Measurements from ENCODE around the gene CELA1. TPM values are rescaled to one million over a fixed set of nuclear protein-coding genes. Genes with fewer than 3 reads are reported as not detected.

The CELA1 gene
- total and polyA plus RNA-seq, 2 of the 13 experiments (the other 11 are each of a cell fraction or from before 2014, with no cell fraction given), result not detected

DNA sequence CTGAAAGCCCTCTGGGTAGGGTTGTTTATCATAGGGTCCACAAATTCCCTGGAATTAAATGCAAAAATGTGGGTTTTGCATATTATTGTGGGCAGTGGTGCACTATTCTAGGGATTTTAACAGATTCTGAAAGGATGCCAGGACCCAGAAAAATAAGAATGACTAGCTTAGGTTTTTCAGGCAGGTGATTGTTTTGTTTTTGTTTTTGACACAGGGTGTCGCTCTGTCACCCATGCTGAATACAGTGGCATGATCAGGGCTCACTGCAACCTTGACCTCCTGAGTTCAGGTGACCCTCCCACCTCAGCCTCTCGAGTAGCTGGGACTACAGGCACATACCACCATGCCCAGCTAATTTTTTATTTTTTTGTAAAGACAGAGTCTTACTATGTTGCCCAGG, 25.5 kb upstream of the CELA1 start:
- H3K4me3 ChIP-seq (replicated peaks in 1 of 3; ENCODE audit: insufficient read depth in 1 of 3, low read depth in 2 of 3, low read length in 3 of 3), result no peak overlapping the region
- no peaks in the 10 kb centered on the region for H3K36me3 ChIP-seq (replicated peaks in 1 of 2; ENCODE audit: control insufficient read depth in 1 of 2, insufficient read depth in 2 of 2, low read length in 2 of 2)
- H4K20me1 ChIP-seq (ENCODE audit: insufficient read depth, low read length), result 0 out of 2 replicates have a peak, but pooled peaks cover 2% of the 10 kb centered on the region
- WGBS (ENCODE audit: low lambda C conversion rate), result 49% methylated on average over 2 of the region's 2 CpGs
- H3K27me3 ChIP-seq (ENCODE audit: control insufficient read depth in 1 of 2, insufficient read depth in 2 of 2, low read length in 2 of 2), result no peaks in the 10 kb centered on the region
- in situ Hi-C loops (cut with HindIII; ENCODE audit: extremely low pct_ligation_motif_present, low pct_unique_long_range_greater_than_20kb), result no loop called here
- no peak overlapping the region for H2AFZ ChIP-seq (ENCODE audit: low read length)
- DNase-seq (ENCODE audit: low spot score) (no peak), ATAC-seq (no peak), FAIRE-seq (no peak)
- H3K27ac ChIP-seq (ENCODE audit: extremely low read length, insufficient read depth, low read length), result peak overlapping the region; percentile 16
- no peaks in the 10 kb centered on the region for H3K79me2 ChIP-seq (ENCODE audit: insufficient read depth, low read length)
- intact Hi-C loops (cut with micrococcal nuclease; ENCODE audit: unreplicated experiment), result no loop called here
- H3K9ac ChIP-seq (ENCODE audit: insufficient read depth, low read depth, low read length), result 0 out of 2 replicates have a peak overlapping the region, but pooled peaks have one; percentile 26
- H3K9me3 ChIP-seq (ENCODE audit: low read length), result no peaks in the 10 kb centered on the region
- ChIA-PET POLR2A (interaction anchor here (1.0 kb wide), 1 partner anchor 288 kb away, joined by 5 read pairs; the partner anchor contains the start of gene CSRNP2), CTCF (ENCODE audit: low intra/inter-chr PET ratio, low total read pairs) (interaction anchor here (0.7 kb wide), 1 partner anchor 360 kb away, joined by 3 read pairs; no protein-coding TSS in a partner anchor)
- H3K4me1 ChIP-seq (ENCODE audit: insufficient read depth, low read length), result peaks cover 17% of the 10 kb centered on the region
- BruUV-seq (replicated peaks), result no TSS peak
- peak overlapping the region; percentile 62 for H3K4me2 ChIP-seq (ENCODE audit: low read depth, low read length)
- TF ChIP-seq, protein P1, sequence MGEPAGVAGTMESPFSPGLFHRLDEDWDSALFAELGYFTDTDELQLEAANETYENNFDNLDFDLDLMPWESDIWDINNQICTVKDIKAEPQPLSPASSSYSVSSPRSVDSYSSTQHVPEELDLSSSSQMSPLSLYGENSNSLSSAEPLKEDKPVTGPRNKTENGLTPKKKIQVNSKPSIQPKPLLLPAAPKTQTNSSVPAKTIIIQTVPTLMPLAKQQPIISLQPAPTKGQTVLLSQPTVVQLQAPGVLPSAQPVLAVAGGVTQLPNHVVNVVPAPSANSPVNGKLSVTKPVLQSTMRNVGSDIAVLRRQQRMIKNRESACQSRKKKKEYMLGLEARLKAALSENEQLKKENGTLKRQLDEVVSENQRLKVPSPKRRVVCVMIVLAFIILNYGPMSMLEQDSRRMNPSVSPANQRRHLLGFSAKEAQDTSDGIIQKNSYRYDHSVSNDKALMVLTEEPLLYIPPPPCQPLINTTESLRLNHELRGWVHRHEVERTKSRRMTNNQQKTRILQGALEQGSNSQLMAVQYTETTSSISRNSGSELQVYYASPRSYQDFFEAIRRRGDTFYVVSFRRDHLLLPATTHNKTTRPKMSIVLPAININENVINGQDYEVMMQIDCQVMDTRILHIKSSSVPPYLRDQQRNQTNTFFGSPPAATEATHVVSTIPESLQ (CRISPR knock-in tag; conservative IDR thresholded peaks at IDR 0.05), result no peak
- TF ChIP-seq ZNF549 (CRISPR knock-in tag; IDR thresholded peaks at IDR 0.05), result no peak
- no peak for TF ChIP-seq ZNF644 (CRISPR knock-in tag; IDR thresholded peaks at IDR 0.05; ENCODE audit: low read depth)
- TF ChIP-seq, protein P2, sequence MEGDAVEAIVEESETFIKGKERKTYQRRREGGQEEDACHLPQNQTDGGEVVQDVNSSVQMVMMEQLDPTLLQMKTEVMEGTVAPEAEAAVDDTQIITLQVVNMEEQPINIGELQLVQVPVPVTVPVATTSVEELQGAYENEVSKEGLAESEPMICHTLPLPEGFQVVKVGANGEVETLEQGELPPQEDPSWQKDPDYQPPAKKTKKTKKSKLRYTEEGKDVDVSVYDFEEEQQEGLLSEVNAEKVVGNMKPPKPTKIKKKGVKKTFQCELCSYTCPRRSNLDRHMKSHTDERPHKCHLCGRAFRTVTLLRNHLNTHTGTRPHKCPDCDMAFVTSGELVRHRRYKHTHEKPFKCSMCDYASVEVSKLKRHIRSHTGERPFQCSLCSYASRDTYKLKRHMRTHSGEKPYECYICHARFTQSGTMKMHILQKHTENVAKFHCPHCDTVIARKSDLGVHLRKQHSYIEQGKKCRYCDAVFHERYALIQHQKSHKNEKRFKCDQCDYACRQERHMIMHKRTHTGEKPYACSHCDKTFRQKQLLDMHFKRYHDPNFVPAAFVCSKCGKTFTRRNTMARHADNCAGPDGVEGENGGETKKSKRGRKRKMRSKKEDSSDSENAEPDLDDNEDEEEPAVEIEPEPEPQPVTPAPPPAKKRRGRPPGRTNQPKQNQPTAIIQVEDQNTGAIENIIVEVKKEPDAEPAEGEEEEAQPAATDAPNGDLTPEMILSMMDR (CRISPR knock-in tag; IDR thresholded peaks at IDR 0.05), result peak; percentile 29; the same call in 1 of the 2 replicates
- TF ChIP-seq, protein P3, sequence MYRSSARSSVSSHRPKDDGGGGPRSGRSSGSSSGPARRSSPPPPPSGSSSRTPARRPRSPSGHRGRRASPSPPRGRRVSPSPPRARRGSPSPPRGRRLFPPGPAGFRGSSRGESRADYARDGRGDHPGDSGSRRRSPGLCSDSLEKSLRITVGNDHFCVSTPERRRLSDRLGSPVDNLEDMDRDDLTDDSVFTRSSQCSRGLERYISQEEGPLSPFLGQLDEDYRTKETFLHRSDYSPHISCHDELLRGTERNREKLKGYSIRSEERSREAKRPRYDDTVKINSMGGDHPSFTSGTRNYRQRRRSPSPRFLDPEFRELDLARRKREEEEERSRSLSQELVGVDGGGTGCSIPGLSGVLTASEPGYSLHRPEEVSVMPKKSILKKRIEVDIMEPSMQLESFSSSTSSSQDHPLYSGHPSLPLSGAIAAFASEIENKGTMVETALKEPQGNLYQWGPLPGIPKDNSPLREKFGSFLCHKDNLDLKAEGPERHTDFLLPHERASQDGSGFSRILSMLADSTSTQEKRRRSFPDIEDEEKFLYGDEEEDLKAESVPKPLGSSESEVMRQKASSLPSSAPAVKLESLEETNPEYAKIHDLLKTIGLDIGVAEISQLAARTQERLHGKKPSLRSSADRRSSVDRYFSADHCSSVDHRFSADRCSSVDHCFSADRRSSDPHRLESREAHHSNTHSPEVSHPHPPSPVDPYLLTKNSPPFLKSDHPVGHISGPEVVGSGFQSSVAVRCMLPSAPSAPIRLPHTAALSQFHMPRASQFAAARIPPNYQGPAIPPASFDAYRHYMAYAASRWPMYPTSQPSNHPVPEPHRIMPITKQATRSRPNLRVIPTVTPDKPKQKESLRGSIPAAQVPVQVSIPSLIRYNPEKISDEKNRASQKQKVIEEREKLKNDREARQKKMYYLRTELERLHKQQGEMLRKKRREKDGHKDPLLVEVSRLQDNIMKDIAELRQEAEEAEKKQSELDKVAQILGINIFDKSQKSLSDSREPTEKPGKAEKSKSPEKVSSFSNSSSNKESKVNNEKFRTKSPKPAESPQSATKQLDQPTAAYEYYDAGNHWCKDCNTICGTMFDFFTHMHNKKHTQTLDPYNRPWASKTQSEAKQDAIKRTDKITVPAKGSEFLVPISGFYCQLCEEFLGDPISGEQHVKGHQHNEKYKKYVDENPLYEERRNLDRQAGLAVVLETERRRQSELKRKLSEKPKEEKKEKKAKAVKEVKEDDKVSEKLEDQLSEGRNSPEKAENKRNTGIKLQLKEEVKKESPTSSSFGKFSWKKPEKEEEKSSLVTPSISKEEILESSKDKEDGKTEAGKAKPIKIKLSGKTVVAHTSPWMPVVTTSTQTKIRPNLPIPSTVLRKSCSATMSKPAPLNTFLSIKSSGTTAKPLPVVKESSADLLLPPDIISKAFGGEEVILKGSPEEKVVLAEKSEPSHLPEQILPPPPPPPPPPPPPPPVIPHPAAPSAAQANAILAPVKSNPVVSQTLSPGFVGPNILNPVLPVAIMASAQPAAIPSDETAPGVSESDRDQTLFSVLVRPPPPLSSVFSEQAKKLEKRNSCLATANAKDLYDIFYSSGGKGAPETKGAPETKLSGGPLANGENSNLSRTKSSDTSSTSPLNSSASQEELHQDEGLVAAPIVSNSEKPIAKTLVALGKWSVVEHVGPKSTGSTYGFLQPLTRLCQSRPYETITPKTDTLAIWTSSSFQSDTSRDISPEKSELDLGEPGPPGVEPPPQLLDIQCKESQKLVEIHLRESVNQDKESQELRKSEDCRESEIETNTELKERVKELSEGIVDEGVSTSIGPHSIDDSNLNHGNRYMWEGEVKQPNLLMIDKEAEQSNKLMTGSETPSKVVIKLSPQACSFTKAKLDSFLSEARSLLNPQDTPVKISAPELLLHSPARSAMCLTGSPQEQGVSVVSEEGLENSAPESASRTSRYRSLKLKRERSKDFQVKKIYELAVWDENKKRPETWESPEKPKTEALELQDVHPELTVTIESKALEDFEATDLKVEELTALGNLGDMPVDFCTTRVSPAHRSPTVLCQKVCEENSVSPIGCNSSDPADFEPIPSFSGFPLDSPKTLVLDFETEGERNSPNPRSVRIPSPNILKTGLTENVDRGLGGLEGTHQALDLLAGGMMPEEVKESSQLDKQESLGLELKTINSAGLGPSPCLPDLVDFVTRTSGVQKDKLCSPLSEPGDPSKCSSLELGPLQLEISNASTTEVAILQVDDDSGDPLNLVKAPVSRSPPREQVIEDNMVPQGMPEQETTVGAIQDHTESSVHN (CRISPR knock-in tag; IDR thresholded peaks at IDR 0.05), result no peak

All from HepG2 (cell line).